Measurements from ENCODE around the gene AKAP11. TPM values are rescaled to one million over a fixed set of nuclear protein-coding genes. Genes with fewer than 3 reads are reported as not detected.

AKAP11 gene
- total and polyA plus RNA-seq, 2 of the 4 experiments (the other 2 are of a cell fraction): 8.0 to 19.7 TPM

DNA sequence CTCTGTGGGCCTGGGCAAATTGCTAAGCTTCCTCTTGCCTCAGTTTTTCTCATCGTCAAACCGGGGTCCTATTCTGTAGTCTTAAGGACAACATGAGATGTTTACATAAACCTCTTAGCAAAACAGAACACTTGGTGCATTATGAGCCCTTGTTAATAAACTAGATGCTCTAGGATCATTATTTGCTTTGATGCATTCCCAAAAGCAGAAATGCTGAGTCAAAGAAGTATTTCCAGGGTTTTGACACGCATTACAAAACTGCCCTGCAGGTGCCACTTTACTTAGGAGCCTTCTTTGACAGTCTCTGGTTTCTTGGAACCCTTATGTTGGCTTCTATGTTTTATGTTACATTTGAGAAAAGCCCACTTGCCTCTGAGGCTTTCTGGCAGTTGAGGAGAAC, 12.1 kb downstream of the AKAP11 start:
- no peak overlapping the region for H3K18ac ChIP-seq (ENCODE audit: low read depth, low read length)
- no peak overlapping the region for H2AK5ac ChIP-seq (ENCODE audit: low read depth, low read length)
- peaks cover 4% of the 10 kb centered on the region for H3K36me3 ChIP-seq (ENCODE audit: control insufficient read depth, insufficient read depth, low read length)
- H3K56ac ChIP-seq (ENCODE audit: extremely low read depth, insufficient read depth, low read length): no peak overlapping the region
- H3K14ac ChIP-seq (replicated peaks; ENCODE audit: low read depth, low read length): no peak overlapping the region
- no peaks in the 10 kb centered on the region for H3K9me3 ChIP-seq (ENCODE audit: control insufficient read depth, insufficient read depth, low read length)
- no peak overlapping the region for H3K27ac ChIP-seq (ENCODE audit: insufficient read depth, low read length)
- dilution Hi-C loops (cut with HindIII; ENCODE audit: low sequenced_read_pairs, unreplicated experiment) (no loop called here), in situ Hi-C loops (cut with MboI; ENCODE audit: low sequenced_read_pairs) (no loop called here), intact Hi-C loops (cut with micrococcal nuclease) (no loop called here)
- CTCF ChIA-PET: interaction anchor here (0.6 kb wide), 1 partner anchor 10 kb away, joined by 3 read pairs; no protein-coding TSS in a partner anchor
- no peak overlapping the region for H3K4ac ChIP-seq (ENCODE audit: low read depth, low read length)
- no peak for DNase-seq
- ATAC-seq (ENCODE audit: low read depth): no peak
- H4K5ac ChIP-seq (ENCODE audit: low read depth, low read length): no peak overlapping the region
- no peaks in the 10 kb centered on the region; the same call in 1 of the 2 replicates for H3K9me1 ChIP-seq (ENCODE audit: insufficient read depth, low read length)
- H2BK20ac ChIP-seq (ENCODE audit: low read depth, low read length): no peak overlapping the region
- H3K79me1 ChIP-seq (ENCODE audit: low read depth in 1 of 2, low read length in 2 of 2): peaks cover 21 to 29% of the 10 kb centered on the region in 2 experiments
- H2AFZ ChIP-seq (replicated peaks; ENCODE audit: low read length, poor library complexity): no peak overlapping the region
- no peak overlapping the region for H2BK15ac ChIP-seq (ENCODE audit: low read depth, low read length)
- H3K23ac ChIP-seq (ENCODE audit: low read depth, low read length): no peak overlapping the region
- POLR2A ChIA-PET (ENCODE audit: unreplicated experiment): no interaction called here
- H3K4me3 ChIP-seq (ENCODE audit: insufficient read depth, low read depth, low read length): no peak overlapping the region
- H2BK5ac ChIP-seq (ENCODE audit: low read depth, low read length, poor library complexity, severe bottlenecking): no peak overlapping the region
- no TSS peak for BruUV-seq (replicated peaks)
- no peak overlapping the region for H2BK120ac ChIP-seq (ENCODE audit: low read depth, low read length)
- no peak overlapping the region for H3K9ac ChIP-seq (ENCODE audit: low read depth, low read length)
- H4K91ac ChIP-seq (ENCODE audit: insufficient read depth, low read depth, low read length): no peak overlapping the region
- H2AK9ac ChIP-seq (replicated peaks; ENCODE audit: low read depth, low read length, poor library complexity): no peak overlapping the region
- WGBS, 2 experiments (ENCODE audit: extremely low coverage in 2 of 2, insufficient read length in 1 of 2): no CpG with 5 or more reads among the region's 3 CpGs
- peaks cover 10% of the 10 kb centered on the region; the same call in 1 of the 2 replicates for H4K20me1 ChIP-seq (ENCODE audit: insufficient read depth, low read length)
- peaks cover 3% of the 10 kb centered on the region; the same call in 1 of the 2 replicates for H3K4me1 ChIP-seq (ENCODE audit: control insufficient read depth, insufficient read depth, low read length)
- no peak overlapping the region for H4K8ac ChIP-seq (ENCODE audit: low read depth in 2 of 2, low read length in 2 of 2)
- no peak for TF ChIP-seq RFX5 (IDR thresholded peaks at IDR 0.05; ENCODE audit: low read depth, low read length)
- TF ChIP-seq CHD1 (IDR thresholded peaks at IDR 0.05; ENCODE audit: low read depth, low read length): no peak
- no peak for TF ChIP-seq SMC3 (IDR thresholded peaks at IDR 0.05; ENCODE audit: low read depth, low read length)
- TF ChIP-seq POLR2A (IDR thresholded peaks at IDR 0.05; ENCODE audit: low read depth, low read length): no peak
- TF ChIP-seq FOS (IDR thresholded peaks at IDR 0.05; ENCODE audit: low read depth, low read length): no peak
- TF ChIP-seq NFE2L2 (IDR thresholded peaks at IDR 0.05; ENCODE audit: low read depth, low read length): no peak
- no peak for TF ChIP-seq RAD21 (IDR thresholded peaks at IDR 0.05; ENCODE audit: low read length)
- no peak for TF ChIP-seq MAZ (IDR thresholded peaks at IDR 0.05; ENCODE audit: borderline replicate concordance, low read depth, low read length)
- H3K4me2 ChIP-seq (ENCODE audit: low read depth, low read length): no peak overlapping the region
- no peaks in the 10 kb centered on the region for H3K27me3 ChIP-seq (ENCODE audit: control insufficient read depth, insufficient read depth, low read length)

Data from IMR-90 (cell line).